IMR-90 (cell line): ENCODE results near the gene SLC6A3. TPM values are rescaled to one million over a fixed set of nuclear protein-coding genes. Genes with fewer than 3 reads are reported as not detected.

ENCODE experiments used
- ATAC-seq: fragments of 200-7000 bp; cut with Tn5 transposase; 2 replicates; pipeline ENCODE4 v1.9.1; 2020; ENCODE audit warnings: low read depth, mild to moderate bottlenecking, moderate library complexity
- BruUV-seq: library from RNA; stranded (reverse); fragments of 400-500 nt; replicated peaks from 2 replicates; lab custom pipeline; 2021; lab: Mats Ljungman, UMichigan
- CTCF ChIA-PET: fragments of 300-600 bp; formaldehyde crosslinking; extraction: SDS; loops from one replicate; lab custom pipeline; 2021; ENCODE audit warnings: antibody characterized with exemption; lab: Yijun Ruan, JAX
- POLR2A ChIA-PET: fragments of 300-600 bp; sonication (Branson Sonifier 250); formaldehyde crosslinking; loops from one replicate; lab custom pipeline; 2022; ENCODE audit warnings: antibody characterized with exemption; ENCODE audit not compliant: unreplicated experiment; lab: Charles Lee
- DNase-seq: peaks from one replicate; pipeline ENCODE4 v3.0.0; 2013
- H2AFZ ChIP-seq: replicated peaks from 2 replicates; pipeline ENCODE3; 2013; ENCODE audit warnings: low read length, mild to moderate bottlenecking; ENCODE audit not compliant: poor library complexity
- H2AK5ac ChIP-seq: 2 replicates; pipeline ENCODE4 v1.6.1; 2013; ENCODE audit warnings: low read depth, low read length, inconsistent platforms
- H2AK9ac ChIP-seq: replicated peaks from 2 replicates; pipeline ENCODE3; 2013; ENCODE audit warnings: mild to moderate bottlenecking, low read depth, low read length, moderate library complexity; ENCODE audit not compliant: poor library complexity
- H2BK120ac ChIP-seq: 2 replicates; pipeline ENCODE4 v1.6.1; 2013; ENCODE audit warnings: low read depth, low read length, inconsistent platforms
- H2BK15ac ChIP-seq: 3 replicates; pipeline ENCODE4 v1.6.1; 2013; ENCODE audit warnings: low read depth, low read length, inconsistent platforms
- H2BK20ac ChIP-seq: 2 replicates; pipeline ENCODE4 v1.6.1; 2013; ENCODE audit warnings: low read depth, mild to moderate bottlenecking, inconsistent platforms, low read length, moderate library complexity
- H2BK5ac ChIP-seq: 2 replicates; pipeline ENCODE4 v1.6.1; 2013; ENCODE audit warnings: mild to moderate bottlenecking, low read depth, low read length, inconsistent platforms; ENCODE audit not compliant: poor library complexity, severe bottlenecking
- H3K14ac ChIP-seq: replicated peaks from 2 replicates; pipeline ENCODE4 v1.6.1; 2013; ENCODE audit warnings: low read depth, low read length, inconsistent platforms
- H3K18ac ChIP-seq: 2 replicates; pipeline ENCODE4 v1.6.1; 2013; ENCODE audit warnings: low read depth, low read length, control low read depth
- H3K23ac ChIP-seq: 2 replicates; pipeline ENCODE4 v1.6.1; 2013; ENCODE audit warnings: low read depth, low read length, inconsistent platforms
- H3K27ac ChIP-seq: 2 replicates; pipeline ENCODE4 v1.5.1; 2013; ENCODE audit warnings: mild to moderate bottlenecking, control low read depth, low read length; ENCODE audit not compliant: insufficient read depth
- H3K27me3 ChIP-seq: 2 replicates; pipeline ENCODE4 v1.6.1; 2013; ENCODE audit warnings: low read length; ENCODE audit not compliant: control insufficient read depth, insufficient read depth
- H3K36me3 ChIP-seq: 2 replicates; pipeline ENCODE4 v1.6.1; 2013; ENCODE audit warnings: low read length, mixed read lengths; ENCODE audit not compliant: control insufficient read depth, insufficient read depth
- H3K4ac ChIP-seq: 2 replicates; pipeline ENCODE4 v1.6.1; 2013; ENCODE audit warnings: low read depth, low read length, inconsistent platforms
- H3K4me1 ChIP-seq: 2 replicates; pipeline ENCODE4 v1.6.1; 2013; ENCODE audit warnings: low read length, mixed read lengths; ENCODE audit not compliant: control insufficient read depth, insufficient read depth
- H3K4me2 ChIP-seq: 2 replicates; pipeline ENCODE4 v1.6.1; 2013; ENCODE audit warnings: low read depth, mild to moderate bottlenecking, control low read depth, low read length, moderate library complexity
- H3K4me3 ChIP-seq: 2 replicates; pipeline ENCODE4 v1.5.1; 2013; ENCODE audit warnings: low read depth, mild to moderate bottlenecking, control low read depth, low read length, moderate library complexity; ENCODE audit not compliant: insufficient read depth
- H3K56ac ChIP-seq: 2 replicates; pipeline ENCODE4 v1.6.1; 2013; ENCODE audit warnings: low read length, inconsistent platforms; ENCODE audit not compliant: insufficient read depth; ENCODE audit errors: extremely low read depth
- H3K79me1 ChIP-seq, 2 experiments: 2 replicates each; pipeline ENCODE4 v1.6.1; 2013; ENCODE audit warnings: low read length in 2 of 2, inconsistent platforms in 1 of 2, low read depth in 1 of 2
- H3K9ac ChIP-seq: 2 replicates; pipeline ENCODE4 v1.6.1; 2013; ENCODE audit warnings: low read depth, low read length, control low read depth
- H3K9me1 ChIP-seq: 2 replicates; pipeline ENCODE4 v1.6.1; 2013; ENCODE audit warnings: low read length, inconsistent platforms; ENCODE audit not compliant: insufficient read depth
- H3K9me3 ChIP-seq: 2 replicates; pipeline ENCODE4 v1.6.1; 2013; ENCODE audit warnings: low read length; ENCODE audit not compliant: control insufficient read depth, insufficient read depth
- H4K20me1 ChIP-seq: 2 replicates; pipeline ENCODE4 v1.6.1; 2013; ENCODE audit warnings: low read length, inconsistent platforms; ENCODE audit not compliant: insufficient read depth
- H4K5ac ChIP-seq: 2 replicates; pipeline ENCODE4 v1.6.1; 2013; ENCODE audit warnings: mild to moderate bottlenecking, low read depth, low read length, control low read depth
- H4K8ac ChIP-seq, 2 experiments: 2 replicates each; pipeline ENCODE4 v1.6.1; 2013; ENCODE audit warnings: low read depth in 2 of 2, low read length in 2 of 2, control low read depth in 1 of 2, inconsistent platforms in 1 of 2
- H4K91ac ChIP-seq: 2 replicates; pipeline ENCODE4 v1.6.1; 2013; ENCODE audit warnings: low read depth, low read length, inconsistent platforms; ENCODE audit not compliant: insufficient read depth
- ELK1 ChIP-seq: fragments of 150-350 bp; IDR thresholded peaks from 2 replicates; pipeline ENCODE4 v1.6.1; 2016; ENCODE audit warnings: low read depth, mild to moderate bottlenecking, low read length, moderate library complexity, borderline replicate concordance
- FOS ChIP-seq: fragments of 150-350 bp; IDR thresholded peaks from 2 replicates; pipeline ENCODE4 v1.6.1; 2016; ENCODE audit warnings: low read depth, low read length
- MAFK ChIP-seq: IDR thresholded peaks from 2 replicates; pipeline ENCODE4 v1.6.1; 2012; ENCODE audit warnings: low read depth, low read length, improper control_type of control experiment
- NFE2L2 ChIP-seq: fragments of 150-350 bp; IDR thresholded peaks from 2 replicates; pipeline ENCODE4 v1.6.1; 2016; ENCODE audit warnings: low read depth, mild to moderate bottlenecking, low read length
- USF2 ChIP-seq: fragments of 150-350 bp; IDR thresholded peaks from 2 replicates; pipeline ENCODE4 v1.6.1; 2017; ENCODE audit warnings: mild to moderate bottlenecking, antibody characterized with exemption, low read length, low read depth
- WGBS, 2 experiments: methylation state at CpG; one replicate each; pipeline versions ENCODE4 v1.1.5 to v1.1.7; 2013; ENCODE audit warnings: missing lambda C conversion rate in 2 of 2; ENCODE audit not compliant: insufficient read length in 1 of 2; ENCODE audit errors: extremely low coverage in 2 of 2; 5-methylcytosine and 5-hydroxymethylcytosine counted together
- dilution Hi-C: fragments of 300-500 bp; cut with HindIII; formaldehyde crosslinking; loops from one replicate; pipeline ENCODE4 v1.14.3; 2018; ENCODE audit warnings: low sequenced_read_pairs; ENCODE audit not compliant: unreplicated experiment
- in situ Hi-C: fragments of 300-500 bp; cut with MboI; formaldehyde crosslinking; loops from 3 replicates; pipeline ENCODE4 v1.14.3; 2019; ENCODE audit warnings: low sequenced_read_pairs, inconsistent platforms, mixed read lengths
- intact Hi-C: fragments of 100-400 bp; cut with micrococcal nuclease; formaldehyde crosslinking; loops from 2 replicates; pipeline ENCODE4 v1.10.0; 2022
- polyA plus RNA-seq, 3 experiments: library from polyadenylated mRNA; depleted of rRNA; stranded (reverse); fragments of >200 nt; gene quantifications; 2 replicates each; pipeline ENCODE4 v1.2.3, GENCODE V29; 2012; ENCODE audit warnings: low replicate concordance in 1 of 3
- total RNA-seq: library from RNA; depleted of rRNA; stranded (reverse); fragments of >200 nt; gene quantifications from 2 replicates; pipeline ENCODE4 v1.2.3, GENCODE V29; 2012

Gene SLC6A3
- total and polyA plus RNA-seq, 2 of the 4 experiments (the other 2 are of a cell fraction): not detected

- intact Hi-C loops (no loop called here), in situ Hi-C loops (no loop called here), dilution Hi-C loops (no loop called here)
- H3K4me3 ChIP-seq: no peak overlapping the region
- TF ChIP-seq ELK1 (no peak), USF2 (no peak), FOS (no peak), NFE2L2 (no peak), MAFK (no peak)
- H3K23ac ChIP-seq: no peak overlapping the region
- no peak for DNase-seq
- no peak overlapping the region for H3K27ac ChIP-seq
- H3K36me3 ChIP-seq: no peaks in the 10 kb centered on the region
- no peaks in the 10 kb centered on the region; the same call in 1 of the 2 replicates for H3K9me3 ChIP-seq
- POLR2A ChIA-PET: no interaction called here
- H2BK5ac ChIP-seq: peak overlapping the region; percentile 33
- H2AK5ac ChIP-seq: no peak overlapping the region
- no peak overlapping the region for H4K5ac ChIP-seq
- no peak overlapping the region for H3K4me2 ChIP-seq
- H3K9me1 ChIP-seq: no peaks in the 10 kb centered on the region
- H3K18ac ChIP-seq: no peak overlapping the region
- no peak overlapping the region for H2AFZ ChIP-seq
- no TSS peak for BruUV-seq
- no peak overlapping the region for H4K8ac ChIP-seq
- peaks cover 4% of the 10 kb centered on the region; the same call in 1 of the 2 replicates for H3K27me3 ChIP-seq
- CTCF ChIA-PET: no interaction called here
- no peak overlapping the region for H3K9ac ChIP-seq
- no peaks in the 10 kb centered on the region for H4K20me1 ChIP-seq
- no peak overlapping the region for H4K91ac ChIP-seq
- H2AK9ac ChIP-seq: no peak overlapping the region
- H2BK15ac ChIP-seq: no peak overlapping the region
- 53% methylated on average over 2 of the region's 2 CpGs; no CpG with 5 or more reads in 1 of the 2 experiments for WGBS, 2 experiments
- H3K79me1 ChIP-seq: no peaks in the 10 kb centered on the region
- H3K14ac ChIP-seq: no peak overlapping the region
- no peak overlapping the region for H2BK120ac ChIP-seq
- no peaks in the 10 kb centered on the region for H3K4me1 ChIP-seq
- H3K56ac ChIP-seq: no peak overlapping the region
- no peak overlapping the region for H2BK20ac ChIP-seq
- no peak for ATAC-seq
- H3K4ac ChIP-seq: no peak overlapping the region
Observed at GRCh38 chr5:1418238-1418920, 26.9 kb downstream of the SLC6A3 start.
